HCT116 (cell line): Measurements from ENCODE around the gene GRIA4.

ENCODE experiments used
- CBX3 ChIP-seq: IDR thresholded peaks from 2 replicates; pipeline ENCODE4 v1.6.1; 2012; ENCODE audit warnings: low read depth
- EZH2 ChIP-seq: fragments of 200-600 bp; sonication (generic); IDR thresholded peaks from 2 replicates; pipeline ENCODE4 v1.6.1; 2017; ENCODE audit warnings: antibody characterized with exemption, mixed run types
- POLR2A ChIP-seq: IDR thresholded peaks from 2 replicates; pipeline ENCODE4 v1.7.0; 2011; ENCODE audit warnings: borderline replicate concordance; ENCODE audit not compliant: insufficient read depth, insufficient read length; ENCODE audit errors: extremely low read depth
- POLR2AphosphoS5 ChIP-seq: IDR thresholded peaks from 2 replicates; pipeline ENCODE4 v1.6.1; 2011; ENCODE audit warnings: mild to moderate bottlenecking, low read depth, low read length, moderate library complexity
- RAD21 ChIP-seq: IDR thresholded peaks from 2 replicates; pipeline ENCODE4 v1.6.1; 2012; ENCODE audit warnings: low read depth, mild to moderate bottlenecking
- SIN3A ChIP-seq: IDR thresholded peaks from 2 replicates; pipeline ENCODE4 v1.6.1; 2012; ENCODE audit warnings: low read depth
- SRF ChIP-seq: IDR thresholded peaks from 2 replicates; pipeline ENCODE4 v1.6.1; 2012; ENCODE audit warnings: low read depth
- TCF7L2 ChIP-seq: IDR thresholded peaks from 2 replicates; pipeline ENCODE4 v1.7.0; 2011; ENCODE audit warnings: borderline replicate concordance, inconsistent platforms; ENCODE audit not compliant: insufficient read depth, insufficient read length; ENCODE audit errors: extremely low read depth
- ZFX ChIP-seq: fragments of 450-650 bp; IDR thresholded peaks from 2 replicates; pipeline ENCODE4 v1.6.1; 2017
- TF ChIP-seq, protein P1 (sequence below), 3 experiments: fragments of 200-600 bp in 1 of 3; sonication (generic) in 1 of 3; IDR thresholded peaks in 2 of 3; conservative IDR thresholded peaks in 1 of 3; 2 replicates each; pipeline ENCODE4 v1.5.1; 2012 to 2017; ENCODE audit warnings: low read depth in 2 of 3, low read length in 2 of 3, antibody characterized with exemption in 1 of 3, borderline replicate concordance in 1 of 3, control low read depth in 1 of 3, mild to moderate bottlenecking in 1 of 3, mixed read lengths in 1 of 3, mixed run types in 1 of 3, moderate library complexity in 1 of 3; ENCODE audit not compliant: insufficient read depth in 1 of 3
- TF ChIP-seq, protein P2 (sequence below): IDR thresholded peaks from 2 replicates; pipeline ENCODE4 v1.6.1; 2012; ENCODE audit warnings: low read depth
- TF ChIP-seq, protein P3 (sequence below): IDR thresholded peaks from 2 replicates; pipeline ENCODE4 v1.6.1; 2011; ENCODE audit warnings: mild to moderate bottlenecking, low read length, moderate library complexity; ENCODE audit not compliant: insufficient replicate concordance; ENCODE audit errors: extremely low read depth

DNA sequence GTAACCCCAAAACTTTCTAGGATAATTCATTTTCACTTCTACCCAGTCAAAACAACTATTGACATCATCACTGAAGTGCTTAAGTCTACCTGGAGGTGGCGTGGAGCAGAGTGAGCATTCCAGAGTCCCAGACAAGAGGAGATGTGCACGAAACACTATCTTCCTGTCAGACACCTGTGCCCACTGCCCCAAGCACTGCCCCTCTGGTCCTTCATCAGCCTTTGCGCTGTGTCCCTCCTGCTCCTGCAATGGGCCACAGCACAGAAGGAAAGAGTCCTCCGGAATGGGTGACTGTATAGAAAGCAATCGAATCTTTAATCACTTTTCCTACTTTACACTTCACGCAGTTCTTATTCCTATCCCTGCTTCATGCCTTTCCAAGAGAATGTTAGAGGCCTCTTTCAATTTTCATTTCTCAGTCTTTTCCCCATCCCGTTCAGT, 512 bp upstream of the GRIA4 start:
- TF ChIP-seq ZFX = no peak
- TF ChIP-seq, protein P1, sequence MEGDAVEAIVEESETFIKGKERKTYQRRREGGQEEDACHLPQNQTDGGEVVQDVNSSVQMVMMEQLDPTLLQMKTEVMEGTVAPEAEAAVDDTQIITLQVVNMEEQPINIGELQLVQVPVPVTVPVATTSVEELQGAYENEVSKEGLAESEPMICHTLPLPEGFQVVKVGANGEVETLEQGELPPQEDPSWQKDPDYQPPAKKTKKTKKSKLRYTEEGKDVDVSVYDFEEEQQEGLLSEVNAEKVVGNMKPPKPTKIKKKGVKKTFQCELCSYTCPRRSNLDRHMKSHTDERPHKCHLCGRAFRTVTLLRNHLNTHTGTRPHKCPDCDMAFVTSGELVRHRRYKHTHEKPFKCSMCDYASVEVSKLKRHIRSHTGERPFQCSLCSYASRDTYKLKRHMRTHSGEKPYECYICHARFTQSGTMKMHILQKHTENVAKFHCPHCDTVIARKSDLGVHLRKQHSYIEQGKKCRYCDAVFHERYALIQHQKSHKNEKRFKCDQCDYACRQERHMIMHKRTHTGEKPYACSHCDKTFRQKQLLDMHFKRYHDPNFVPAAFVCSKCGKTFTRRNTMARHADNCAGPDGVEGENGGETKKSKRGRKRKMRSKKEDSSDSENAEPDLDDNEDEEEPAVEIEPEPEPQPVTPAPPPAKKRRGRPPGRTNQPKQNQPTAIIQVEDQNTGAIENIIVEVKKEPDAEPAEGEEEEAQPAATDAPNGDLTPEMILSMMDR (IDR thresholded peaks at IDR 0.05 in 2 of 3, conservative IDR thresholded peaks at IDR 0.05 in 1 of 3; ENCODE audit: borderline replicate concordance in 1 of 3, insufficient read depth in 1 of 3, low read depth in 2 of 3, low read length in 2 of 3) = peak in 2 of 3 experiments; percentile 57 to 66; a peak in 4 of 6 replicates
- TF ChIP-seq SRF = no peak
- no peak for TF ChIP-seq POLR2AphosphoS5
- no peak for TF ChIP-seq TCF7L2
- TF ChIP-seq, protein P2, sequence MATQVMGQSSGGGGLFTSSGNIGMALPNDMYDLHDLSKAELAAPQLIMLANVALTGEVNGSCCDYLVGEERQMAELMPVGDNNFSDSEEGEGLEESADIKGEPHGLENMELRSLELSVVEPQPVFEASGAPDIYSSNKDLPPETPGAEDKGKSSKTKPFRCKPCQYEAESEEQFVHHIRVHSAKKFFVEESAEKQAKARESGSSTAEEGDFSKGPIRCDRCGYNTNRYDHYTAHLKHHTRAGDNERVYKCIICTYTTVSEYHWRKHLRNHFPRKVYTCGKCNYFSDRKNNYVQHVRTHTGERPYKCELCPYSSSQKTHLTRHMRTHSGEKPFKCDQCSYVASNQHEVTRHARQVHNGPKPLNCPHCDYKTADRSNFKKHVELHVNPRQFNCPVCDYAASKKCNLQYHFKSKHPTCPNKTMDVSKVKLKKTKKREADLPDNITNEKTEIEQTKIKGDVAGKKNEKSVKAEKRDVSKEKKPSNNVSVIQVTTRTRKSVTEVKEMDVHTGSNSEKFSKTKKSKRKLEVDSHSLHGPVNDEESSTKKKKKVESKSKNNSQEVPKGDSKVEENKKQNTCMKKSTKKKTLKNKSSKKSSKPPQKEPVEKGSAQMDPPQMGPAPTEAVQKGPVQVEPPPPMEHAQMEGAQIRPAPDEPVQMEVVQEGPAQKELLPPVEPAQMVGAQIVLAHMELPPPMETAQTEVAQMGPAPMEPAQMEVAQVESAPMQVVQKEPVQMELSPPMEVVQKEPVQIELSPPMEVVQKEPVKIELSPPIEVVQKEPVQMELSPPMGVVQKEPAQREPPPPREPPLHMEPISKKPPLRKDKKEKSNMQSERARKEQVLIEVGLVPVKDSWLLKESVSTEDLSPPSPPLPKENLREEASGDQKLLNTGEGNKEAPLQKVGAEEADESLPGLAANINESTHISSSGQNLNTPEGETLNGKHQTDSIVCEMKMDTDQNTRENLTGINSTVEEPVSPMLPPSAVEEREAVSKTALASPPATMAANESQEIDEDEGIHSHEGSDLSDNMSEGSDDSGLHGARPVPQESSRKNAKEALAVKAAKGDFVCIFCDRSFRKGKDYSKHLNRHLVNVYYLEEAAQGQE = no peak
- TF ChIP-seq, protein P3, sequence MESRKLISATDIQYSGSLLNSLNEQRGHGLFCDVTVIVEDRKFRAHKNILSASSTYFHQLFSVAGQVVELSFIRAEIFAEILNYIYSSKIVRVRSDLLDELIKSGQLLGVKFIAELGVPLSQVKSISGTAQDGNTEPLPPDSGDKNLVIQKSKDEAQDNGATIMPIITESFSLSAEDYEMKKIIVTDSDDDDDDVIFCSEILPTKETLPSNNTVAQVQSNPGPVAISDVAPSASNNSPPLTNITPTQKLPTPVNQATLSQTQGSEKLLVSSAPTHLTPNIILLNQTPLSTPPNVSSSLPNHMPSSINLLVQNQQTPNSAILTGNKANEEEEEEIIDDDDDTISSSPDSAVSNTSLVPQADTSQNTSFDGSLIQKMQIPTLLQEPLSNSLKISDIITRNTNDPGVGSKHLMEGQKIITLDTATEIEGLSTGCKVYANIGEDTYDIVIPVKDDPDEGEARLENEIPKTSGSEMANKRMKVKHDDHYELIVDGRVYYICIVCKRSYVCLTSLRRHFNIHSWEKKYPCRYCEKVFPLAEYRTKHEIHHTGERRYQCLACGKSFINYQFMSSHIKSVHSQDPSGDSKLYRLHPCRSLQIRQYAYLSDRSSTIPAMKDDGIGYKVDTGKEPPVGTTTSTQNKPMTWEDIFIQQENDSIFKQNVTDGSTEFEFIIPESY = no peak
- peak; percentile 34; the same call in 1 of the 2 replicates for TF ChIP-seq RAD21
- TF ChIP-seq EZH2 = no peak
- TF ChIP-seq SIN3A = no peak
- no peak for TF ChIP-seq CBX3
- TF ChIP-seq POLR2A = no peak
